ENCODE data around the gene TRAPPC1.

The TRAPPC1 gene

DNA sequence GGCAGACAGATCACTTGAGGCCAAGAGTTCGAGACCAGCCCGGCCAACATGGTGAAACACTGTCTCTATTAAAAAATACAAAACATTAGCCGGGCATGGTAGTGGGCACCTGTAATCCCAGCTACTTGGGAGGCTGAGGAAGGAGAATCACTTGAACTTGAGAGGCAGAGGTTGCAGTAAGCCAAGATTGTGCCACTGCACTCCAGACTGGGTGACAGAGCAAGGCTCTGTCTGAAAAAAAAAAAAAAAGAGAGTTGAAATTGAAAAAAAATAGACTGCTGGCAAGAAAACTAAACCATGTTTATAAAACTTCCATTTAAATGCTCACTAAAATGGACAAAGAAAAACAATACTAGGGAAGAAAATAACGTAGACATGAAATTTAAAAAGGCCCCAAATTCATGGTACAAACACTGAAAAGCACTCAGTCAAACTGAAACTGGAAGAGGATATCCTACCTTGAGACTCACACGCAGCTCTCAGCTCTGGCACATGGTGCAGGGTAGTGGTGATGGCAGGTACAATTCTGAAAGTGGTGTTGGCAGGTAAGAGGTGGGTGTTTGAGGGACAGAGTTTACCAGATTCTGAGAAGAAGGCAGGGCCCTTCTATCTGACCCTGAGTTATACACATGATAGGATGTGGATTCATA lies 19.5 kb upstream of the TRAPPC1 start:
- no peaks in the 10 kb centered on the region for H4K20me1 ChIP-seq (ENCODE audit: insufficient read depth, low read length)
- H3K36me3 ChIP-seq (ENCODE audit: insufficient read depth, low read length), result peaks cover 32% of the 10 kb centered on the region
- no peak overlapping the region for H3K9ac ChIP-seq (ENCODE audit: low read depth, low read length)
- no peak overlapping the region for H3K4me3 ChIP-seq (ENCODE audit: low read depth in 1 of 2, low read length in 2 of 2)
- ATAC-seq (ENCODE audit: insufficient read depth, low read depth) (no peak), DNase-seq (no peak)
- no peak overlapping the region for H3K4me2 ChIP-seq (ENCODE audit: insufficient read depth, low read length)
- no peak overlapping the region for H3K27ac ChIP-seq (ENCODE audit: low read length)
- H2AFZ ChIP-seq (ENCODE audit: low read depth, low read length), result no peak overlapping the region
- H3K27me3 ChIP-seq (ENCODE audit: insufficient read depth, low read length, poor library complexity), result no peaks in the 10 kb centered on the region
- no peaks in the 10 kb centered on the region for H3K4me1 ChIP-seq (ENCODE audit: insufficient read depth, low read length)
- H3K9me3 ChIP-seq (ENCODE audit: insufficient read depth, low read length, severe bottlenecking), result no peaks in the 10 kb centered on the region
- no peak for TF ChIP-seq EZH2 (IDR thresholded peaks at IDR 0.05; ENCODE audit: borderline replicate concordance, low read depth, low read length, severe bottlenecking)
- TF ChIP-seq, protein P1, sequence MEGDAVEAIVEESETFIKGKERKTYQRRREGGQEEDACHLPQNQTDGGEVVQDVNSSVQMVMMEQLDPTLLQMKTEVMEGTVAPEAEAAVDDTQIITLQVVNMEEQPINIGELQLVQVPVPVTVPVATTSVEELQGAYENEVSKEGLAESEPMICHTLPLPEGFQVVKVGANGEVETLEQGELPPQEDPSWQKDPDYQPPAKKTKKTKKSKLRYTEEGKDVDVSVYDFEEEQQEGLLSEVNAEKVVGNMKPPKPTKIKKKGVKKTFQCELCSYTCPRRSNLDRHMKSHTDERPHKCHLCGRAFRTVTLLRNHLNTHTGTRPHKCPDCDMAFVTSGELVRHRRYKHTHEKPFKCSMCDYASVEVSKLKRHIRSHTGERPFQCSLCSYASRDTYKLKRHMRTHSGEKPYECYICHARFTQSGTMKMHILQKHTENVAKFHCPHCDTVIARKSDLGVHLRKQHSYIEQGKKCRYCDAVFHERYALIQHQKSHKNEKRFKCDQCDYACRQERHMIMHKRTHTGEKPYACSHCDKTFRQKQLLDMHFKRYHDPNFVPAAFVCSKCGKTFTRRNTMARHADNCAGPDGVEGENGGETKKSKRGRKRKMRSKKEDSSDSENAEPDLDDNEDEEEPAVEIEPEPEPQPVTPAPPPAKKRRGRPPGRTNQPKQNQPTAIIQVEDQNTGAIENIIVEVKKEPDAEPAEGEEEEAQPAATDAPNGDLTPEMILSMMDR (IDR thresholded peaks at IDR 0.05; ENCODE audit: borderline replicate concordance, extremely low read depth, low read length, poor library complexity, severe bottlenecking), result no peak
- no peaks in the 10 kb centered on the region for H3K79me2 ChIP-seq (ENCODE audit: insufficient read depth, low read length)

DNA sequence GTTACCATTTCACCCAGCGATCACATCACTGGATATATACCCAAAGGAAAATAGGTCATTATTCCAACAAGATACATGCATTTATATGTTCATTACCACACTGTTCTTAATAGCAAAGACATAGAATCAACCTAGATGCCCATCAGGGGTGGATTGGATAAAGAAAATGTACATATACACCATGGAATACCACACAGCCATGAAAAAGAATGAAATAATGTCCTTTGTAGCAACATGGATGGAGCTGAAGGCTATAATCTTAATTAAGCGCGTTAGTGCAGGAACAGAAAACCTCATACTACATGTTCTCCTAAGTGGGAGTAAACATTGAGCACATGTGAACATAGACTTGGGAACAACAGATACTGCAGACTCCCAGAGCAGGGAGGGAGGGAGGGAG lies 18.8 kb upstream of the TRAPPC1 start:
- no peak overlapping the region for H3K4me2 ChIP-seq (ENCODE audit: insufficient read depth, low read length)
- no peak overlapping the region for H3K4me3 ChIP-seq (ENCODE audit: low read depth in 1 of 2, low read length in 2 of 2)
- H4K20me1 ChIP-seq (ENCODE audit: insufficient read depth, low read length), result no peaks in the 10 kb centered on the region
- no peaks in the 10 kb centered on the region for H3K9me3 ChIP-seq (ENCODE audit: insufficient read depth, low read length, severe bottlenecking)
- H2AFZ ChIP-seq (ENCODE audit: low read depth, low read length), result no peak overlapping the region
- peaks cover 39% of the 10 kb centered on the region for H3K36me3 ChIP-seq (ENCODE audit: insufficient read depth, low read length)
- ATAC-seq (ENCODE audit: insufficient read depth, low read depth), result no peak
- no peak overlapping the region for H3K9ac ChIP-seq (ENCODE audit: low read depth, low read length)
- TF ChIP-seq EZH2 (IDR thresholded peaks at IDR 0.05; ENCODE audit: borderline replicate concordance, low read depth, low read length, severe bottlenecking), result no peak
- TF ChIP-seq, protein P1 (IDR thresholded peaks at IDR 0.05; ENCODE audit: borderline replicate concordance, extremely low read depth, low read length, poor library complexity, severe bottlenecking), result no peak
- no peak for DNase-seq
- H3K27ac ChIP-seq (ENCODE audit: low read length), result no peak overlapping the region
- H3K4me1 ChIP-seq (ENCODE audit: insufficient read depth, low read length), result no peaks in the 10 kb centered on the region
- no peaks in the 10 kb centered on the region for H3K79me2 ChIP-seq (ENCODE audit: insufficient read depth, low read length)
- H3K27me3 ChIP-seq (ENCODE audit: insufficient read depth, low read length, poor library complexity), result no peaks in the 10 kb centered on the region

DNA sequence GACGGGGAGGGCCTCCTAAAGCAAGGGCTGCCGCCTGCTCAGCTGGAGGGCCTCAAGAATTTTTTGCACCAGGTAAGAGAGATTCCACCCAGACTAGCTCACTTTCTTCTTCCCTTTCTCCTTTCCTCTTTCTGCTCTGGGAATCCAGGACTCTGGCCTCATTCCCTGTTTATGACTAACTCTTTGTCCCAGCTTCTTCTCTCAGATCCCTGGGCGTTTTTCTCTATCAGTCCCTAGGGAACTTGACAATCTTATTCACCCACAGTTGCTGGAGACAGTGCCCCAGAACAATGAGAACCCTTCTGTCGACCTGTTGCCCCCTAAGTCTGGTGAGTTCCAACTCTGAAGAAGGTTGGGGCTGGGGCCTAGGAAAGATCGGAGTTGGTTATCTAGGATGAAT lies 15.9 kb upstream of the TRAPPC1 start:
- ATAC-seq (ENCODE audit: insufficient read depth, low read depth) (no peak), DNase-seq (no peak)
- Histone ChIP-seq H3K4me3 (ENCODE audit: low read depth in 1 of 2, low read length in 2 of 2) (no peak overlapping the region), H2AFZ (ENCODE audit: low read depth, low read length) (no peak overlapping the region), H3K79me2 (ENCODE audit: insufficient read depth, low read length) (no peaks in the 10 kb centered on the region), H4K20me1 (ENCODE audit: insufficient read depth, low read length) (no peaks in the 10 kb centered on the region), H3K4me1 (ENCODE audit: insufficient read depth, low read length) (no peaks in the 10 kb centered on the region), H3K27ac (ENCODE audit: low read length) (no peak overlapping the region), H3K9ac (ENCODE audit: low read depth, low read length) (no peak overlapping the region), H3K36me3 (ENCODE audit: insufficient read depth, low read length) (peaks cover 65% of the 10 kb centered on the region), H3K4me2 (ENCODE audit: insufficient read depth, low read length) (no peak overlapping the region), H3K27me3 (ENCODE audit: insufficient read depth, low read length, poor library complexity) (no peaks in the 10 kb centered on the region), H3K9me3 (ENCODE audit: insufficient read depth, low read length, severe bottlenecking) (no peaks in the 10 kb centered on the region)
- TF ChIP-seq, protein P1 (IDR thresholded peaks at IDR 0.05; ENCODE audit: borderline replicate concordance, extremely low read depth, low read length, poor library complexity, severe bottlenecking), result no peak
- no peak for TF ChIP-seq EZH2 (IDR thresholded peaks at IDR 0.05; ENCODE audit: borderline replicate concordance, low read depth, low read length, severe bottlenecking)
